ENCODE results near the gene SAMSN1. TPM values are rescaled to one million over a fixed set of nuclear protein-coding genes. Genes with fewer than 3 reads are reported as not detected.
"Not testable (repeated sequence)": the region's sequence is repeated elsewhere in the genome, so short reads cannot be mapped to it uniquely, and the experiment has no call there.

The SAMSN1 gene
- total RNA-seq, 1 experiment from 2014 or later = 2.8 TPM

- Mint-ChIP-seq H3K27me3 (ENCODE audit: low read depth) (no peaks in the 10 kb centered on the region), H3K36me3 (ENCODE audit: insufficient read depth in 1 of 3, low read depth in 3 of 3) (no peaks in the 10 kb centered on the region; a peak in 1 of 7 replicates), H3K27ac (no peak overlapping the region), H3K4me3 (no peak overlapping the region), H3K4me1 (0 out of 4 replicates have a peak, but pooled peaks cover 0 to 3% of the 10 kb centered on the region in 2 experiments), H3K9me3 (no peaks in the 10 kb centered on the region)
- H3K18ac ChIP-seq (ENCODE audit: insufficient read length, low read depth, low read length) = no peak overlapping the region
- H2BK12ac ChIP-seq (ENCODE audit: insufficient read length, low read depth, low read length) = no peak overlapping the region
- H4K8ac ChIP-seq (replicated peaks; ENCODE audit: insufficient read length, low read depth, low read length) = no peak overlapping the region
- H3K79me1 ChIP-seq (ENCODE audit: insufficient read depth, low read depth, low read length, poor library complexity, severe bottlenecking) = no peaks in the 10 kb centered on the region
- H3K27ac ChIP-seq (ENCODE audit: insufficient read length, low read depth, low read length) = no peak overlapping the region
- no peak overlapping the region for H3T11ph ChIP-seq (ENCODE audit: low read length)
- H2BK15ac ChIP-seq (ENCODE audit: low read depth, low read length) = no peak overlapping the region
- no peaks in the 10 kb centered on the region for H3K4me1 ChIP-seq (ENCODE audit: insufficient read depth, low read length)
- no peak overlapping the region for H3K4me2 ChIP-seq (ENCODE audit: insufficient read depth, insufficient read length, low read length)
- no peaks in the 10 kb centered on the region for H3K79me2 ChIP-seq (ENCODE audit: insufficient read depth, low read length)
- no peaks in the 10 kb centered on the region for H3K9me3 ChIP-seq (ENCODE audit: control insufficient read depth, low read depth, low read length)
- H3K23me2 ChIP-seq (ENCODE audit: insufficient read length, low read depth, low read length, poor library complexity, severe bottlenecking) = no peaks in the 10 kb centered on the region
- H2BK5ac ChIP-seq (ENCODE audit: insufficient read length, low read length) = no peak overlapping the region
- no peak overlapping the region for H3K23ac ChIP-seq (ENCODE audit: insufficient read length, low read depth, low read length)
- no peak for DNase-seq
- no peak overlapping the region for H2BK120ac ChIP-seq (ENCODE audit: low read depth, low read length, poor library complexity, severe bottlenecking)
- no peak overlapping the region for H3K9ac ChIP-seq (ENCODE audit: extremely low read depth, insufficient read length, low read length)
- H4K5ac ChIP-seq (ENCODE audit: insufficient read length, low read depth, low read length) = no peak overlapping the region
- H4K20me1 ChIP-seq (ENCODE audit: control insufficient read depth, insufficient read depth, insufficient read length) = no peaks in the 10 kb centered on the region
- no peak overlapping the region for H2AK5ac ChIP-seq (ENCODE audit: insufficient read length, low read length)
- no peak for TF ChIP-seq CTCF (conservative IDR thresholded peaks at IDR 0.05)
- no peak overlapping the region for H4K91ac ChIP-seq (ENCODE audit: insufficient read length, low read depth, low read length)
- H3K4ac ChIP-seq (ENCODE audit: low read depth, low read length) = no peak overlapping the region
- H3K14ac ChIP-seq (ENCODE audit: insufficient read depth, low read length) = no peak overlapping the region
- H3K27me3 ChIP-seq (ENCODE audit: insufficient read depth, low read length) = no peaks in the 10 kb centered on the region
- no peak overlapping the region for H3K56ac ChIP-seq (ENCODE audit: insufficient read length, low read depth, low read length)
- no peak overlapping the region for H2BK20ac ChIP-seq (ENCODE audit: low read depth, low read length, poor library complexity, severe bottlenecking)
- H2AFZ ChIP-seq (ENCODE audit: low read length) = no peak overlapping the region
- no CpG with 5 or more reads among the region's 3 CpGs for WGBS (ENCODE audit: extremely low coverage, insufficient read length, low lambda C conversion rate)
Observed at GRCh38 chr21:14547834-14548513, 1.9 kb upstream of the SAMSN1 start.

DNA sequence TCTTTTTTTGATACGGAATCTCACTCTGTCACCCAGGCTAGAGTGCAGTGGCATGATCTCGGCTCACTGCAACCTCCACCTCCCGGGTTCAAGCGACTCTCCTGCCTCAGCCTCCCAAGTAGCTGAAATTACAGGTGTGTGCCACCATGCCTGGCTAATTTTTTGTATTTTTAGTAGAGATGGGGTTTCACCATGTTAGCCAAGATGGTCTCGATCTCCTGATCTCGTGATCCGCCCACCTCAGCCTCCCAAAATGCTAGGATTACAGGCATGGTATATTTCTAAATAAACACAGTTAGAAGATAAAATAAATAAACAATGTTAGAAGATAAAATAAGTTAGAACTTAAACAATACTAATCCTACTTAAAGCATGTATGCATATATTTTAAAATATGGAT lies 604 bp upstream of the SAMSN1 start:
- WGBS (ENCODE audit: extremely low coverage, insufficient read length, low lambda C conversion rate) = no CpG with 5 or more reads among the region's 7 CpGs
- not testable (repeated sequence) for H3K79me1 ChIP-seq (ENCODE audit: insufficient read depth, low read depth, low read length, poor library complexity, severe bottlenecking); H2BK20ac ChIP-seq (ENCODE audit: low read depth, low read length, poor library complexity, severe bottlenecking)

More for the DNA sequence above, 604 bp upstream of the SAMSN1 start:
- H4K8ac ChIP-seq (replicated peaks; ENCODE audit: insufficient read length, low read depth, low read length); H3K14ac ChIP-seq (ENCODE audit: insufficient read depth, low read length); H3K4me2 ChIP-seq (ENCODE audit: insufficient read depth, insufficient read length, low read length); H3K4ac ChIP-seq (ENCODE audit: low read depth, low read length); H3K27ac ChIP-seq (ENCODE audit: insufficient read length, low read depth, low read length); H3K27ac Mint-ChIP-seq; DNase-seq; H3K9me3 Mint-ChIP-seq; H3K27me3 Mint-ChIP-seq (ENCODE audit: low read depth); H2BK12ac ChIP-seq (ENCODE audit: insufficient read length, low read depth, low read length); H3K27me3 ChIP-seq (ENCODE audit: insufficient read depth, low read length); H3K4me1 ChIP-seq (ENCODE audit: insufficient read depth, low read length); H3K9ac ChIP-seq (ENCODE audit: extremely low read depth, insufficient read length, low read length); H4K5ac ChIP-seq (ENCODE audit: insufficient read length, low read depth, low read length); H3K36me3 Mint-ChIP-seq (ENCODE audit: insufficient read depth in 1 of 3, low read depth in 3 of 3); H3K79me2 ChIP-seq (ENCODE audit: insufficient read depth, low read length); H3K23ac ChIP-seq (ENCODE audit: insufficient read length, low read depth, low read length); H3T11ph ChIP-seq (ENCODE audit: low read length); H3K23me2 ChIP-seq (ENCODE audit: insufficient read length, low read depth, low read length, poor library complexity, severe bottlenecking); H2BK15ac ChIP-seq (ENCODE audit: low read depth, low read length); H3K18ac ChIP-seq (ENCODE audit: insufficient read length, low read depth, low read length); H3K4me1 Mint-ChIP-seq; H3K9me3 ChIP-seq (ENCODE audit: control insufficient read depth, low read depth, low read length); H2AK5ac ChIP-seq (ENCODE audit: insufficient read length, low read length); H4K20me1 ChIP-seq (ENCODE audit: control insufficient read depth, insufficient read depth, insufficient read length); H3K56ac ChIP-seq (ENCODE audit: insufficient read length, low read depth, low read length); H2AFZ ChIP-seq (ENCODE audit: low read length); H3K4me3 Mint-ChIP-seq; H4K91ac ChIP-seq (ENCODE audit: insufficient read length, low read depth, low read length); H2BK120ac ChIP-seq (ENCODE audit: low read depth, low read length, poor library complexity, severe bottlenecking); H2BK5ac ChIP-seq (ENCODE audit: insufficient read length, low read length): not testable (repeated sequence)

Measured in H9 (cell line).